ENCODE data around the gene SMARCD2.

The SMARCD2 gene

GRCh38 chr17:63838631-63839171 is 3.8 kb downstream of the SMARCD2 start:
- Histone ChIP-seq H3K79me2 (ENCODE audit: low read length) (peaks cover 66% of the 10 kb centered on the region), H3K27ac (ENCODE audit: low read length) (no peak overlapping the region), H3K9me3 (replicated peaks; ENCODE audit: insufficient read depth, low read length) (no peaks in the 10 kb centered on the region), H3K4me1 (ENCODE audit: low read length) (peaks cover 18% of the 10 kb centered on the region), H3K4me2 (ENCODE audit: low read depth, low read length) (no peak overlapping the region; the same call in 1 of the 2 replicates), H3K36me3 (replicated peaks; ENCODE audit: insufficient read depth, low read length) (no peaks in the 10 kb centered on the region), H4K20me1 (ENCODE audit: insufficient read depth, low read length) (no peaks in the 10 kb centered on the region; the same call in 1 of the 2 replicates), H3K9me2 (replicated peaks; ENCODE audit: insufficient read depth, low read length) (no peaks in the 10 kb centered on the region), H3K27me3 (replicated peaks; ENCODE audit: insufficient read depth, low read length) (no peaks in the 10 kb centered on the region), H2AFZ (ENCODE audit: low read length) (no peak overlapping the region), H3K9ac (ENCODE audit: low read length) (no peak overlapping the region), H3K4me3 (ENCODE audit: low read length) (no peak overlapping the region), H3F3A (ENCODE audit: insufficient read depth, low read length) (peaks cover 18% of the 10 kb centered on the region)
- DNase-seq = no peak
- TF ChIP-seq EZH2phosphoT487 (IDR thresholded peaks at IDR 0.05; ENCODE audit: low read length) (no peak), EZH2 (optimal IDR thresholded peaks at IDR 0.05; ENCODE audit: low read depth, low read length) (no peak), CTCF (IDR thresholded peaks at IDR 0.05; ENCODE audit: low read length) (no peak)

- Histone ChIP-seq H3K36me3 (replicated peaks; ENCODE audit: insufficient read depth, low read length) (no peaks in the 10 kb centered on the region), H3K79me2 (ENCODE audit: low read length) (peaks cover 66% of the 10 kb centered on the region), H3K27me3 (replicated peaks; ENCODE audit: insufficient read depth, low read length) (no peaks in the 10 kb centered on the region), H4K20me1 (ENCODE audit: insufficient read depth, low read length) (no peaks in the 10 kb centered on the region; the same call in 1 of the 2 replicates), H3K9ac (ENCODE audit: low read length) (no peak overlapping the region), H3K4me1 (ENCODE audit: low read length) (peaks cover 18% of the 10 kb centered on the region), H3K9me3 (replicated peaks; ENCODE audit: insufficient read depth, low read length) (no peaks in the 10 kb centered on the region), H3K4me3 (ENCODE audit: low read length) (no peak overlapping the region), H3F3A (ENCODE audit: insufficient read depth, low read length) (peaks cover 12% of the 10 kb centered on the region), H2AFZ (ENCODE audit: low read length) (no peak overlapping the region), H3K27ac (ENCODE audit: low read length) (no peak overlapping the region), H3K4me2 (ENCODE audit: low read depth, low read length) (no peak overlapping the region), H3K9me2 (replicated peaks; ENCODE audit: insufficient read depth, low read length) (no peaks in the 10 kb centered on the region)
- no peak for DNase-seq
- no peak for TF ChIP-seq EZH2 (optimal IDR thresholded peaks at IDR 0.05; ENCODE audit: low read depth, low read length)
- TF ChIP-seq CTCF (IDR thresholded peaks at IDR 0.05; ENCODE audit: low read length) = no peak
- TF ChIP-seq EZH2phosphoT487 (IDR thresholded peaks at IDR 0.05; ENCODE audit: low read length) = no peak
Measured at GRCh38 chr17:63837962-63838600, 4.4 kb downstream of the SMARCD2 start.

GRCh38 chr17:63837480-63837879 is 5.0 kb downstream of the SMARCD2 start:
- Histone ChIP-seq H2AFZ (ENCODE audit: low read length) (no peak overlapping the region), H3K9me2 (replicated peaks; ENCODE audit: insufficient read depth, low read length) (no peaks in the 10 kb centered on the region), H3K79me2 (ENCODE audit: low read length) (peaks cover 66% of the 10 kb centered on the region), H3K27ac (ENCODE audit: low read length) (no peak overlapping the region), H3K4me3 (ENCODE audit: low read length) (no peak overlapping the region), H3F3A (ENCODE audit: insufficient read depth, low read length) (peaks cover 11% of the 10 kb centered on the region; the same call in 1 of the 2 replicates), H3K4me1 (ENCODE audit: low read length) (peaks cover 18% of the 10 kb centered on the region), H3K36me3 (replicated peaks; ENCODE audit: insufficient read depth, low read length) (no peaks in the 10 kb centered on the region), H4K20me1 (ENCODE audit: insufficient read depth, low read length) (no peaks in the 10 kb centered on the region; the same call in 1 of the 2 replicates), H3K9me3 (replicated peaks; ENCODE audit: insufficient read depth, low read length) (no peaks in the 10 kb centered on the region), H3K4me2 (ENCODE audit: low read depth, low read length) (no peak overlapping the region), H3K27me3 (replicated peaks; ENCODE audit: insufficient read depth, low read length) (no peaks in the 10 kb centered on the region), H3K9ac (ENCODE audit: low read length) (no peak overlapping the region)
- TF ChIP-seq EZH2 (optimal IDR thresholded peaks at IDR 0.05; ENCODE audit: low read depth, low read length) = no peak
- TF ChIP-seq CTCF (IDR thresholded peaks at IDR 0.05; ENCODE audit: low read length) = no peak
- TF ChIP-seq EZH2phosphoT487 (IDR thresholded peaks at IDR 0.05; ENCODE audit: low read length) = no peak
- no peak for DNase-seq
